GM23338 (cell line): ENCODE measurements around the gene FBXO39. TPM values are rescaled to one million over a fixed set of nuclear protein-coding genes. Genes with fewer than 3 reads are reported as not detected.

ENCODE experiments used
- ATAC-seq: fragments of 200-7000 bp; cut with Tn5 transposase; 3 replicates; pipeline ENCODE4 v1.9.1; 2020
- DNase-seq: peaks from one replicate; pipeline ENCODE4 v3.0.0-alpha.2; 2015; ENCODE audit warnings: low spot score
- H2AFZ ChIP-seq: fragments of 200-600 bp; sonication (generic); 2 replicates; pipeline ENCODE4 v1.8.0; 2016; ENCODE audit warnings: antibody characterized with exemption, mild to moderate bottlenecking, moderate library complexity
- H3F3A ChIP-seq: fragments of 200-600 bp; sonication (generic); replicated peaks from 2 replicates; pipeline ENCODE4 v1.8.0; 2017; ENCODE audit warnings: antibody characterized with exemption, mixed run types, low read depth
- H3K27ac ChIP-seq: fragments of 200-600 bp; sonication (generic); 2 replicates; pipeline ENCODE4 v1.6.1; 2016; ENCODE audit warnings: low read depth
- H3K27me3 ChIP-seq: fragments of 200-600 bp; sonication (generic); 2 replicates; pipeline ENCODE4 v1.8.0; 2016; ENCODE audit warnings: mild to moderate bottlenecking, mixed run types, moderate library complexity; ENCODE audit not compliant: insufficient read depth
- H3K36me3 ChIP-seq: fragments of 200-600 bp; sonication (generic); 2 replicates; pipeline ENCODE4 v1.8.0; 2016; ENCODE audit warnings: mild to moderate bottlenecking; ENCODE audit not compliant: insufficient read depth
- H3K4me1 ChIP-seq: fragments of 200-600 bp; sonication (generic); 2 replicates; pipeline ENCODE4 v1.8.0; 2016; ENCODE audit warnings: mild to moderate bottlenecking, moderate library complexity; ENCODE audit not compliant: insufficient read depth
- H3K4me2 ChIP-seq: fragments of 200-600 bp; sonication (generic); 2 replicates; pipeline ENCODE4 v1.7.1; 2017; ENCODE audit warnings: mixed run types
- H3K4me3 ChIP-seq: fragments of 200-600 bp; sonication (generic); 2 replicates; pipeline ENCODE4 v1.6.1; 2016; ENCODE audit warnings: mixed run types
- H3K79me2 ChIP-seq: fragments of 200-600 bp; sonication (generic); replicated peaks from 2 replicates; pipeline ENCODE4 v1.8.0; 2017; ENCODE audit warnings: mild to moderate bottlenecking; ENCODE audit not compliant: insufficient read depth
- H3K9me2 ChIP-seq: fragments of 200-600 bp; sonication (generic); 2 replicates; pipeline ENCODE4 v1.8.0; 2017; ENCODE audit not compliant: insufficient read depth
- H4K20me1 ChIP-seq: fragments of 200-600 bp; sonication (generic); replicated peaks from 2 replicates; pipeline ENCODE4 v1.8.0; 2017; ENCODE audit warnings: mild to moderate bottlenecking; ENCODE audit not compliant: insufficient read depth
- H3K27ac Mint-ChIP-seq: 2 replicates; pipeline ENCODE4 v1.8.0; 2020; ENCODE audit warnings: inconsistent platforms, mild to moderate bottlenecking, moderate library complexity, mixed read lengths
- H3K27me3 Mint-ChIP-seq: 3 replicates; pipeline ENCODE4 v1.8.0; 2022; ENCODE audit warnings: low read depth, mild to moderate bottlenecking, moderate library complexity, mixed read lengths, inconsistent platforms; ENCODE audit not compliant: insufficient read depth, poor library complexity
- H3K36me3 Mint-ChIP-seq: 3 replicates; pipeline ENCODE4 v1.8.0; 2021; ENCODE audit warnings: low read depth, mild to moderate bottlenecking, inconsistent platforms, moderate library complexity, mixed read lengths
- H3K4me1 Mint-ChIP-seq: 3 replicates; pipeline ENCODE4 v1.8.0; 2020; ENCODE audit warnings: mild to moderate bottlenecking, inconsistent platforms, mixed read lengths
- H3K4me3 Mint-ChIP-seq: 3 replicates; pipeline ENCODE4 v1.8.0; 2021; ENCODE audit warnings: moderate library complexity, mild to moderate bottlenecking, inconsistent platforms, mixed read lengths
- H3K9me3 Mint-ChIP-seq: 3 replicates; pipeline ENCODE4 v1.8.0; 2020; ENCODE audit warnings: moderate library complexity, mild to moderate bottlenecking, inconsistent platforms, mixed read lengths
- CREB1 ChIP-seq: fragments of 250-450 bp; sonication (Bioruptor Pico); IDR thresholded peaks from 2 replicates; pipeline ENCODE4 v1.5.0; 2020; ENCODE audit warnings: low read depth, mild to moderate bottlenecking, moderate library complexity
- CTCF ChIP-seq, 2 experiments: fragments of 200-600 bp in 1 of 2; sonication (generic) in 1 of 2; conservative IDR thresholded peaks; 2 replicates each; pipeline versions ENCODE4 v1.5.1 to v1.6.1; 2016 to 2017; ENCODE audit warnings: antibody characterized with exemption in 2 of 2, low read depth in 2 of 2, mild to moderate bottlenecking in 2 of 2, moderate library complexity in 1 of 2
- ETS1 ChIP-seq: IDR thresholded peaks from 2 replicates; pipeline ENCODE4 v1.6.1; 2016; ENCODE audit warnings: antibody characterized with exemption
- EZH2 ChIP-seq: fragments of 200-600 bp; sonication (generic); IDR thresholded peaks from one replicate; pipeline ENCODE4 v1.8.0; 2017; ENCODE audit warnings: antibody characterized with exemption, mild to moderate bottlenecking, low read depth; ENCODE audit not compliant: unreplicated experiment
- EZH2phosphoT487 ChIP-seq: fragments of 200-600 bp; sonication (generic); IDR thresholded peaks from one replicate; pipeline ENCODE4 v1.8.1; 2018; ENCODE audit warnings: antibody characterized with exemption; ENCODE audit not compliant: unreplicated experiment
- JUNB ChIP-seq: IDR thresholded peaks from one replicate; pipeline ENCODE4 v1.6.1; 2016; ENCODE audit warnings: antibody characterized with exemption; ENCODE audit not compliant: unreplicated experiment
- NANOG ChIP-seq: IDR thresholded peaks from 2 replicates; pipeline ENCODE4 v1.6.1; 2016; ENCODE audit warnings: antibody characterized with exemption, borderline replicate concordance
- POLR2AphosphoS5 ChIP-seq: IDR thresholded peaks from 2 replicates; pipeline ENCODE4 v1.6.1; 2016; ENCODE audit warnings: antibody characterized with exemption, low read depth
- REST ChIP-seq: IDR thresholded peaks from one replicate; pipeline ENCODE4 v1.6.1; 2018; ENCODE audit warnings: antibody characterized with exemption; ENCODE audit not compliant: unreplicated experiment
- STAT1 ChIP-seq: IDR thresholded peaks from one replicate; pipeline ENCODE4 v1.6.1; 2016; ENCODE audit warnings: antibody characterized with exemption; ENCODE audit not compliant: unreplicated experiment
- ZNF114 ChIP-seq: fragments of 250-450 bp; sonication (Bioruptor Pico); IDR thresholded peaks from 2 replicates; pipeline ENCODE4 v1.5.0; 2020; ENCODE audit warnings: mild to moderate bottlenecking, moderate library complexity
- ZNF331 ChIP-seq: fragments of 250-450 bp; sonication (Bioruptor Pico); IDR thresholded peaks from 2 replicates; pipeline ENCODE4 v1.5.0; 2020; ENCODE audit warnings: low read depth, mild to moderate bottlenecking, moderate library complexity
- ZNF462 ChIP-seq: fragments of 250-450 bp; sonication (Bioruptor Pico); IDR thresholded peaks from 2 replicates; pipeline ENCODE4 v1.5.0; 2020; ENCODE audit warnings: mild to moderate bottlenecking, moderate library complexity
- polyA plus RNA-seq: library from polyadenylated mRNA; unstranded; fragments of >200 nt; fragmentation: Nextera tagmentation; extraction: Ambion mirVana; gene quantifications from 2 replicates; pipeline ENCODE4 v1.2.1, GENCODE V29; 2016
- total RNA-seq: library from RNA; depleted of rRNA; stranded (reverse); fragments of >200 nt; shearing (Covaris generic); gene quantifications from 2 replicates; pipeline ENCODE4 v1.2.3, GENCODE V29; 2014

Gene FBXO39
- total and polyA plus RNA-seq, 2 experiments from 2014 or later: not detected

- ATAC-seq: no peak
Observed at GRCh38 chr17:6780001-6780400, 4.0 kb downstream of the FBXO39 start.

More at GRCh38 chr17:6780001-6780400, 4.0 kb downstream of the FBXO39 start:
- Mint-ChIP-seq H3K27me3 (peaks cover 17% of the 10 kb centered on the region), H3K4me3 (no peak overlapping the region), H3K27ac (no peak overlapping the region), H3K4me1 (peaks cover 3% of the 10 kb centered on the region; the same call in 1 of the 3 replicates), H3K9me3 (peaks cover 5% of the 10 kb centered on the region; the same call in 2 of the 3 replicates), H3K36me3 (no peaks in the 10 kb centered on the region)
- Histone ChIP-seq H2AFZ (no peak overlapping the region), H3K36me3 (no peaks in the 10 kb centered on the region), H3K4me2 (no peak overlapping the region), H3K9me2 (no peaks in the 10 kb centered on the region), H3K79me2 (no peaks in the 10 kb centered on the region), H3K4me3 (no peak overlapping the region), H3K27ac (no peak overlapping the region), H3F3A (no peaks in the 10 kb centered on the region), H3K4me1 (no peaks in the 10 kb centered on the region), H3K27me3 (peaks cover 25% of the 10 kb centered on the region), H4K20me1 (no peaks in the 10 kb centered on the region)
- no peak for DNase-seq
- TF ChIP-seq JUNB: no peak
- TF ChIP-seq ZNF114 (CRISPR knock-in tag): no peak
- no peak for TF ChIP-seq NANOG
- no peak for TF ChIP-seq STAT1
- TF ChIP-seq ZNF462: no peak
- no peak for TF ChIP-seq CREB1
- no peak for TF ChIP-seq ETS1
- no peak for TF ChIP-seq CTCF (conservative IDR thresholded peaks at IDR 0.05; ENCODE audit: low read depth in 2 of 2)
- no peak for TF ChIP-seq EZH2phosphoT487
- TF ChIP-seq REST: no peak
- TF ChIP-seq POLR2AphosphoS5: no peak
- TF ChIP-seq ZNF331 (CRISPR knock-in tag): no peak
- TF ChIP-seq EZH2: no peak
